H1 (cell line): ENCODE results near the gene TPRKB. TPM values are rescaled to one million over a fixed set of nuclear protein-coding genes. Genes with fewer than 3 reads are reported as not detected.

Source experiments
- CTCF ChIA-PET: fragments of 300-600 bp; sonication (Branson Sonifier 250); formaldehyde crosslinking; loops from one replicate; lab custom pipeline; 2021; ENCODE audit not compliant: partially characterized antibody; lab: Charles Lee
- POLR2A ChIA-PET: fragments of 300-600 bp; sonication (Branson Sonifier 250); formaldehyde crosslinking; loops from one replicate; lab custom pipeline; 2021; ENCODE audit warnings: inconsistent platforms; ENCODE audit not compliant: partially characterized antibody; lab: Charles Lee
- DNase-seq, 2 experiments: peaks; one replicate each; pipeline versions ENCODE4 v3.0.0 to v3.0.0-alpha.2; 2010 to 2022; ENCODE audit warnings: low spot score in 2 of 2, low read depth in 1 of 2, mixed read lengths in 1 of 2
- FAIRE-seq: peaks from 2 replicates; lab custom pipeline; 2011; peaks lifted over from hg19 to GRCh38; lab: Jason Lieb, UNC
- H2AFZ ChIP-seq: 2 replicates; pipeline ENCODE4 v1.8.1; 2012; ENCODE audit warnings: low read length, inconsistent platforms
- H2AK5ac ChIP-seq: 2 replicates; pipeline ENCODE4 v1.6.1; 2013; ENCODE audit warnings: low read depth, low read length
- H2BK120ac ChIP-seq: replicated peaks from 2 replicates; pipeline ENCODE3; 2013; ENCODE audit warnings: low read depth, low read length, inconsistent platforms
- H2BK12ac ChIP-seq: 2 replicates; pipeline ENCODE4 v1.6.1; 2013; ENCODE audit warnings: low read depth, low read length
- H2BK15ac ChIP-seq: 2 replicates; pipeline ENCODE4 v1.6.1; 2013; ENCODE audit warnings: low read length
- H2BK20ac ChIP-seq: 2 replicates; pipeline ENCODE4 v1.6.1; 2013; ENCODE audit warnings: low read length
- H2BK5ac ChIP-seq: 2 replicates; pipeline ENCODE4 v1.6.1; 2013; ENCODE audit warnings: low read depth, low read length
- H3K14ac ChIP-seq: 2 replicates; pipeline ENCODE4 v1.6.1; 2013; ENCODE audit warnings: inconsistent platforms; ENCODE audit not compliant: insufficient read length
- H3K18ac ChIP-seq: 2 replicates; pipeline ENCODE4 v1.6.1; 2013; ENCODE audit warnings: low read length; ENCODE audit errors: extremely low read depth
- H3K23ac ChIP-seq: 2 replicates; pipeline ENCODE4 v1.6.1; 2013; ENCODE audit warnings: inconsistent platforms; ENCODE audit not compliant: insufficient read length
- H3K23me2 ChIP-seq: 2 replicates; pipeline ENCODE4 v1.6.1; 2013; ENCODE audit warnings: low read depth, low read length
- H3K27ac ChIP-seq: 2 replicates; pipeline ENCODE4 v1.6.1; 2011; ENCODE audit warnings: low read depth, low read length, inconsistent platforms
- H3K27me3 ChIP-seq, 4 experiments: replicated peaks in 1 of 4; 1 replicate in 1 of 4; 2 replicates in 3 of 4; pipeline versions ENCODE4 v1.6.1 to v1.8.1; 2011 to 2013; ENCODE audit warnings: low read length in 3 of 4, mild to moderate bottlenecking in 3 of 4, inconsistent platforms in 2 of 4, mixed read lengths in 2 of 4, moderate library complexity in 1 of 4; ENCODE audit not compliant: control insufficient read depth in 3 of 4, insufficient read depth in 3 of 4; ENCODE audit errors: extremely low read depth in 1 of 4
- H3K36me3 ChIP-seq, 4 experiments: 2 replicates each; pipeline versions ENCODE4 v1.6.1 to v1.8.1; 2011 to 2013; ENCODE audit warnings: mild to moderate bottlenecking in 4 of 4, low read length in 3 of 4, moderate library complexity in 2 of 4, control low read depth in 1 of 4, inconsistent platforms in 1 of 4; ENCODE audit not compliant: insufficient read depth in 4 of 4, control insufficient read depth in 2 of 4
- H3K4ac ChIP-seq: replicated peaks from 2 replicates; pipeline ENCODE3; 2013; ENCODE audit warnings: low read length, low read depth, mixed read lengths, inconsistent platforms; ENCODE audit not compliant: insufficient read length
- H3K4me1 ChIP-seq, 4 experiments: replicated peaks in 1 of 4; 1 replicate in 1 of 4; 2 replicates in 3 of 4; pipeline versions ENCODE4 v1.6.1 to v1.8.1; 2011 to 2013; ENCODE audit warnings: low read length in 3 of 4, inconsistent platforms in 2 of 4, mixed read lengths in 1 of 4; ENCODE audit not compliant: insufficient read depth in 4 of 4, control insufficient read depth in 3 of 4
- H3K4me2 ChIP-seq, 2 experiments: 2 replicates each; pipeline versions ENCODE4 v1.6.1 to v1.8.1; 2011 to 2013; ENCODE audit warnings: low read depth in 2 of 2, low read length in 2 of 2, control low read depth in 1 of 2, inconsistent platforms in 1 of 2, mild to moderate bottlenecking in 1 of 2; ENCODE audit not compliant: insufficient read depth in 1 of 2
- H3K4me3 ChIP-seq, 4 experiments: fragments of 200-600, 300-600 bp in 1 of 4; sonication (generic), shearing (Covaris generic), sonication (Bioruptor Twin) in 1 of 4; 2 replicates each; pipeline versions ENCODE4 v1.5.1 to v1.8.1; 2011 to 2016; ENCODE audit warnings: low read length in 4 of 4, low read depth in 3 of 4, control low read depth in 2 of 4, inconsistent platforms in 2 of 4, mild to moderate bottlenecking in 2 of 4, mixed read lengths in 1 of 4, moderate library complexity in 1 of 4; ENCODE audit not compliant: insufficient read depth in 2 of 4; ENCODE audit errors: extremely low read depth in 1 of 4
- H3K56ac ChIP-seq: replicated peaks from 2 replicates; pipeline ENCODE3; 2013; ENCODE audit warnings: low read depth, mild to moderate bottlenecking, mixed read lengths, low read length, inconsistent platforms; ENCODE audit not compliant: insufficient read length
- H3K79me1 ChIP-seq: 2 replicates; pipeline ENCODE4 v1.6.1; 2013; ENCODE audit warnings: low read depth, low read length, control low read depth
- H3K79me2 ChIP-seq, 2 experiments: 2 replicates each; pipeline versions ENCODE4 v1.6.1 to v1.8.1; 2012 to 2013; ENCODE audit warnings: low read length in 2 of 2, mild to moderate bottlenecking in 2 of 2, inconsistent platforms in 1 of 2; ENCODE audit not compliant: insufficient read depth in 2 of 2, control insufficient read depth in 1 of 2
- H3K9ac ChIP-seq, 4 experiments: replicated peaks in 1 of 4; 1 replicate in 1 of 4; 2 replicates in 3 of 4; pipeline versions ENCODE4 v1.6.1 to v1.8.1; 2011 to 2013; ENCODE audit warnings: low read depth in 3 of 4, low read length in 3 of 4, control low read depth in 2 of 4, mild to moderate bottlenecking in 2 of 4, moderate library complexity in 2 of 4, inconsistent platforms in 1 of 4; ENCODE audit errors: extremely low read depth in 1 of 4
- H3K9me3 ChIP-seq, 2 experiments: 2 replicates each; pipeline versions ENCODE4 v1.6.1 to v1.8.1; 2012 to 2013; ENCODE audit warnings: mild to moderate bottlenecking in 2 of 2, moderate library complexity in 2 of 2, control low read depth in 1 of 2, inconsistent platforms in 1 of 2, low read depth in 1 of 2, low read length in 1 of 2, mixed read lengths in 1 of 2; ENCODE audit not compliant: insufficient read depth in 2 of 2
- H4K20me1 ChIP-seq, 2 experiments: replicated peaks in 1 of 2; 2 replicates each; pipeline versions ENCODE3 to v1.8.1; 2011 to 2013; ENCODE audit warnings: inconsistent platforms in 2 of 2, low read length in 2 of 2, mild to moderate bottlenecking in 1 of 2; ENCODE audit not compliant: insufficient read depth in 2 of 2, control insufficient read depth in 1 of 2
- H4K5ac ChIP-seq: 2 replicates; pipeline ENCODE4 v1.6.1; 2013; ENCODE audit warnings: low read length, low read depth, mixed read lengths, inconsistent platforms; ENCODE audit not compliant: insufficient read length
- H4K8ac ChIP-seq: 2 replicates; pipeline ENCODE4 v1.8.0; 2013; ENCODE audit warnings: mild to moderate bottlenecking, moderate library complexity, low read length, inconsistent platforms; ENCODE audit not compliant: insufficient read depth; ENCODE audit errors: extremely low read depth
- H4K91ac ChIP-seq: replicated peaks from 2 replicates; pipeline ENCODE3; 2013; ENCODE audit warnings: low read length, mixed read lengths, inconsistent platforms; ENCODE audit not compliant: insufficient read length
- BACH1 ChIP-seq: IDR thresholded peaks from 2 replicates; pipeline ENCODE4 v1.6.1; 2012; ENCODE audit warnings: low read length, improper control_type of control experiment
- BRCA1 ChIP-seq: IDR thresholded peaks from 2 replicates; pipeline ENCODE4 v1.6.1; 2012; ENCODE audit warnings: low read depth, low read length, improper control_type of control experiment
- CREB1 ChIP-seq: IDR thresholded peaks from 2 replicates; pipeline ENCODE4 v1.6.1; 2012; ENCODE audit warnings: inconsistent platforms
- CTBP2 ChIP-seq: IDR thresholded peaks from 2 replicates; pipeline ENCODE4 v1.7.0; 2011; ENCODE audit warnings: borderline replicate concordance, mild to moderate bottlenecking, moderate library complexity, mixed read lengths, low read length; ENCODE audit not compliant: insufficient read depth, insufficient read length
- HDAC6 ChIP-seq: IDR thresholded peaks from one replicate; pipeline ENCODE4 v1.7.1; 2012; ENCODE audit warnings: low read depth, mild to moderate bottlenecking, inconsistent platforms, low read length, moderate library complexity
- KDM1A ChIP-seq: fragments of 200-600, 300-600 bp; sonication (generic); IDR thresholded peaks from 2 replicates; pipeline ENCODE4 v1.7.1; 2016; ENCODE audit warnings: mild to moderate bottlenecking, low read length, borderline replicate concordance
- PHF8 ChIP-seq: fragments of 200-600 bp; sonication (generic); conservative IDR thresholded peaks from 2 replicates; pipeline ENCODE4 v1.7.1; 2012; ENCODE audit warnings: low read depth, mild to moderate bottlenecking, inconsistent platforms, low read length, moderate library complexity
- POLR2A ChIP-seq, 2 experiments: IDR thresholded peaks; 1 replicate in 1 of 2; 2 replicates in 1 of 2; pipeline ENCODE4 v1.6.1; 2011; ENCODE audit warnings: low read depth in 2 of 2, low read length in 2 of 2, mild to moderate bottlenecking in 2 of 2; ENCODE audit errors: control extremely low read depth in 1 of 2
- RAD21 ChIP-seq, 2 experiments: IDR thresholded peaks in 1 of 2; conservative IDR thresholded peaks in 1 of 2; 2 replicates each; pipeline ENCODE4 v1.6.1; 2011; ENCODE audit warnings: low read depth in 2 of 2, low read length in 2 of 2, improper control_type of control experiment in 1 of 2, inconsistent platforms in 1 of 2, mild to moderate bottlenecking in 1 of 2, moderate library complexity in 1 of 2
- SAP30 ChIP-seq: fragments of 300-600 bp; sonication (generic); IDR thresholded peaks from 2 replicates; pipeline ENCODE4 v1.7.1; 2012; ENCODE audit warnings: low read length, moderate library complexity, mild to moderate bottlenecking, inconsistent platforms; ENCODE audit not compliant: insufficient read depth, insufficient replicate concordance
- SP1 ChIP-seq: IDR thresholded peaks from 2 replicates; pipeline ENCODE4 v1.6.1; 2011; ENCODE audit warnings: low read depth, low read length
- YY1 ChIP-seq: IDR thresholded peaks from 2 replicates; pipeline ENCODE4 v1.6.1; 2011; ENCODE audit warnings: low read depth, mild to moderate bottlenecking, low read length
- WGBS, 2 experiments: shearing (Covaris generic) in 1 of 2; methylation state at CpG; one replicate each; pipeline versions ENCODE4 v1.1.6 to v1.1.7; 2013 to 2015; ENCODE audit warnings: low lambda C conversion rate in 2 of 2, mixed read lengths in 2 of 2, inconsistent platforms in 1 of 2, low coverage in 1 of 2, missing lambda C conversion rate in 1 of 2; ENCODE audit not compliant: insufficient replicate concordance in 2 of 2, insufficient coverage in 1 of 2, insufficient read length in 1 of 2; ENCODE audit errors: extremely low coverage in 1 of 2, missing lambda C conversion rate in 1 of 2; 5-methylcytosine and 5-hydroxymethylcytosine counted together
- polyA plus RNA-seq, 7 experiments: library from polyadenylated mRNA; depleted of rRNA in 3 of 7; stranded (reverse) in 5 of 7; unstranded in 2 of 7; fragments of >200 nt in 5 of 7; fragments of 200-250 nt in 2 of 7; gene quantifications; 1 replicate in 5 of 7; 2 replicates in 1 of 7; 4 replicates in 1 of 7; pipeline versions ENCODE4 v1.2.1 to v1.2.3, GENCODE V29; 2011 to 2013; ENCODE audit warnings: missing spikeins in 2 of 7, mixed read lengths in 2 of 7
- total RNA-seq: library from RNA; stranded (reverse); fragmentation: NEBNext Ultra II Directional; extraction: Animal tissue kit (Norgen Biotek cat#: 25700); gene quantifications from 2 replicates; pipeline ENCODE4 v1.2.1, GENCODE V29; 2021

The TPRKB gene
- total and polyA plus RNA-seq, 2 of the 8 experiments (the other 6 are each of a cell fraction or from before 2014, with no cell fraction given), result 40.3 to 41.6 TPM

DNA sequence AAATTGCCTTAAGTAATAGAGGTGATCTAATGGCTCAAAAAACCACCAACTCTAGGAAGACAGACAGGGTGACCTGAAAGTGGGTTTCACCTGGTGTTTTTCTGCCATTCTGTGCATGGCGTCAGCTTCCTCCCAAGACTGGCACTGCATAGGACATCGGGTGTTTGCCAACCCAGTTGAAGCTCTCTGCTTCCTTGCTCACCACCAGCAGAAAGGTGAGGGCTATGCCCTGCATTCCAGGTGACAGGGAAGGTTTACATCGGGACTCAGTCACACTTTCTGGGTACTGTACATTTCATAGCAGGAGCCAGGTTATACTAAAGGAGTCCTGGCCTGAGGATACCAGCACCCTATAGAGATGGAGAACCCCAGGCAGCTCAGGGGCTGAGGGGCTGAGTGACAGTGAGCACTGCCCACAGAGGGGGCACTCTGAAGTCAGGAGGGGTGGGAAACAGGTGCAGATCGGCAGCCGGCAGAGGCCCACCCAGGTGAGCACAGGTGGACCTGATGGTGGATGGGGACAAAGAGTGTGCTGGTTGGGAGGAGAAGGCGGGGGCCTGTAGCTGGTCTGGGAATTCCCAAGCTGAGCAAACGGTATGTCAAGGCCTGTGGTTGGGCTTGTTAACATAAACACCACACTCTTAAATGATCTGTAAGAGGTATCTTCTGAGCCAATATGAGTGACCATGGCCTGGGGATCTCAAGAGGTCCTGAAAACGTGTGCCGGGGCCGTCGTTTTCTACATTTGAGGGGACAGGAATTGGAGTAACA, 18.1 kb downstream of the TPRKB start:
- ChIA-PET POLR2A (no interaction called here), CTCF (interaction anchor here (0.8 to 1.3 kb wide), 2 partner anchors 9 to 29 kb away, joined by 3 to 6 read pairs; no protein-coding TSS in a partner anchor)
- no peaks in the 10 kb centered on the region for H3K23me2 ChIP-seq
- H3K4me3 ChIP-seq, result no peak overlapping the region
- no peak overlapping the region for H3K9ac ChIP-seq
- no peak overlapping the region for H3K4me2 ChIP-seq
- H3K56ac ChIP-seq, result no peak overlapping the region
- no peak overlapping the region for H2BK12ac ChIP-seq
- H3K79me2 ChIP-seq, result no peaks in the 10 kb centered on the region
- H3K36me3 ChIP-seq, result no peaks in the 10 kb centered on the region
- no peaks in the 10 kb centered on the region for H3K4me1 ChIP-seq
- WGBS, 2 experiments, result 74% methylated on average over 11 of the region's 11 CpGs; no CpG with 5 or more reads in 1 of the 2 experiments
- H2AFZ ChIP-seq, result no peak overlapping the region
- no peak overlapping the region for H2BK120ac ChIP-seq
- DNase-seq (no peak), FAIRE-seq (no peak)
- no peak overlapping the region for H3K18ac ChIP-seq
- H2BK15ac ChIP-seq, result no peak overlapping the region
- no peak overlapping the region for H3K27ac ChIP-seq
- H4K5ac ChIP-seq, result no peak overlapping the region
- no peak overlapping the region for H3K23ac ChIP-seq
- no peak overlapping the region for H2BK5ac ChIP-seq
- no peaks in the 10 kb centered on the region for H3K79me1 ChIP-seq
- no peak overlapping the region for H4K91ac ChIP-seq
- no peak overlapping the region for H2AK5ac ChIP-seq
- TF ChIP-seq BRCA1, result no peak
- no peak for TF ChIP-seq KDM1A
- TF ChIP-seq CREB1, result no peak
- no peak for TF ChIP-seq SAP30
- TF ChIP-seq HDAC6, result no peak
- no peak for TF ChIP-seq YY1
- no peak for TF ChIP-seq SP1
- TF ChIP-seq RAD21 (IDR thresholded peaks at IDR 0.05 in 1 of 2, conservative IDR thresholded peaks at IDR 0.05 in 1 of 2; ENCODE audit: low read depth in 2 of 2, low read length in 2 of 2), result no peak
- TF ChIP-seq PHF8, result no peak
- TF ChIP-seq POLR2A (IDR thresholded peaks at IDR 0.05; ENCODE audit: control extremely low read depth in 1 of 2, low read depth in 2 of 2, low read length in 2 of 2), result no peak
- no peak for TF ChIP-seq BACH1
- TF ChIP-seq CTBP2, result no peak
- no peak overlapping the region for H2BK20ac ChIP-seq
- H3K27me3 ChIP-seq, result no peaks in the 10 kb centered on the region; a peak in 1 of 7 replicates
- H3K9me3 ChIP-seq, result peaks cover 7 to 28% of the 10 kb centered on the region in 2 experiments; a peak in 2 of 4 replicates
- H4K20me1 ChIP-seq, result no peaks in the 10 kb centered on the region
- no peak overlapping the region for H4K8ac ChIP-seq
- H3K4ac ChIP-seq, result no peak overlapping the region
- no peak overlapping the region for H3K14ac ChIP-seq
